SK-N-SH (cell line): Measurements from ENCODE around the gene DNAH5. TPM values are rescaled to one million over a fixed set of nuclear protein-coding genes. Genes with fewer than 3 reads are reported as not detected.

ENCODE experiments used
- CTCF ChIA-PET: fragments of 300-600, 350-600 bp; formaldehyde crosslinking; extraction: SDS; loops from one replicate; lab custom pipeline; 2021; lab: Yijun Ruan, JAX
- POLR2A ChIA-PET: fragments of 350-600 bp; sonication (Branson Sonifier 250); formaldehyde crosslinking; extraction: SDS; loops from one replicate; lab custom pipeline; 2020; ENCODE audit warnings: antibody characterized with exemption, inconsistent platforms; lab: Yijun Ruan, JAX
- DNase-seq: peaks from one replicate; pipeline ENCODE4 v3.0.0; 2012
- H2AFZ ChIP-seq: fragments of 200-600 bp; sonication (generic); 2 replicates; pipeline ENCODE4 v1.8.1; 2016; ENCODE audit warnings: antibody characterized with exemption, mild to moderate bottlenecking, low read depth
- H3F3A ChIP-seq: fragments of 200-600 bp; sonication (generic); replicated peaks from 2 replicates; pipeline ENCODE3; 2016; ENCODE audit warnings: antibody characterized with exemption, mild to moderate bottlenecking; ENCODE audit not compliant: insufficient read depth
- H3K27ac ChIP-seq, 2 experiments: fragments of 200-500 bp in 1 of 2; fragments of 200-600 bp in 1 of 2; sonication (Bioruptor generic) in 1 of 2; sonication (generic), shearing (Covaris generic) in 1 of 2; 2 replicates each; pipeline versions ENCODE4 v1.5.1 to v1.6.1; 2014 to 2016; ENCODE audit warnings: low read depth in 2 of 2, inconsistent platforms in 1 of 2, low read length in 1 of 2, mild to moderate bottlenecking in 1 of 2, mixed read lengths in 1 of 2
- H3K27me3 ChIP-seq: fragments of 200-600 bp; sonication (generic), shearing (Covaris generic); 2 replicates; pipeline ENCODE4 v1.6.1; 2016; ENCODE audit warnings: mixed run types; ENCODE audit not compliant: insufficient read depth
- H3K36me3 ChIP-seq, 2 experiments: fragments of 200-500 bp in 1 of 2; fragments of 200-600 bp in 1 of 2; sonication (Bioruptor generic) in 1 of 2; sonication (generic) in 1 of 2; replicated peaks in 1 of 2; 2 replicates each; pipeline versions ENCODE3 to v1.5.1; 2014 to 2016; ENCODE audit warnings: low read length in 1 of 2, mild to moderate bottlenecking in 1 of 2; ENCODE audit not compliant: insufficient read depth in 2 of 2, control insufficient read depth in 1 of 2
- H3K4me1 ChIP-seq, 2 experiments: fragments of 200-500 bp in 1 of 2; fragments of 200-600 bp in 1 of 2; sonication (Bioruptor generic) in 1 of 2; sonication (generic), shearing (Covaris generic) in 1 of 2; 2 replicates each; pipeline versions ENCODE4 v1.5.1 to v1.6.1; 2014 to 2016; ENCODE audit warnings: low read depth in 1 of 2, low read length in 1 of 2, mixed run types in 1 of 2; ENCODE audit not compliant: insufficient read depth in 2 of 2, control insufficient read depth in 1 of 2
- H3K4me2 ChIP-seq: fragments of 200-600 bp; sonication (generic), shearing (Covaris generic); 2 replicates; pipeline ENCODE4 v1.6.1; 2017; ENCODE audit warnings: mixed run types
- H3K4me3 ChIP-seq, 2 experiments: fragments of 200-500 bp in 1 of 2; fragments of 200-600 bp in 1 of 2; sonication (Bioruptor generic) in 1 of 2; sonication (generic), shearing (Covaris generic) in 1 of 2; 2 replicates each; pipeline versions ENCODE4 v1.5.1 to v1.8.1; 2014 to 2016; ENCODE audit warnings: low read depth in 2 of 2, inconsistent platforms in 1 of 2, low read length in 1 of 2, mild to moderate bottlenecking in 1 of 2, mixed read lengths in 1 of 2, moderate library complexity in 1 of 2
- H3K79me2 ChIP-seq: fragments of 200-600 bp; sonication (generic); 2 replicates; pipeline ENCODE4 v1.8.1; 2017; ENCODE audit warnings: mild to moderate bottlenecking; ENCODE audit not compliant: insufficient read depth
- H3K9ac ChIP-seq: fragments of 200-600 bp; sonication (generic); 2 replicates; pipeline ENCODE4 v1.6.1; 2017; ENCODE audit warnings: mixed run types
- H3K9me2 ChIP-seq: fragments of 200-600 bp; sonication (generic); 2 replicates; pipeline ENCODE4 v1.6.1; 2017; ENCODE audit warnings: mixed run types
- H3K9me3 ChIP-seq: fragments of 200-600 bp; sonication (generic); 2 replicates; pipeline ENCODE4 v1.6.1; 2017; ENCODE audit warnings: mixed run types, mild to moderate bottlenecking, moderate library complexity
- H4K20me1 ChIP-seq: fragments of 200-600 bp; sonication (generic); 2 replicates; pipeline ENCODE4 v1.6.1; 2017; ENCODE audit warnings: mild to moderate bottlenecking, mixed run types; ENCODE audit not compliant: insufficient read depth
- CTCF ChIP-seq: fragments of 200-600 bp; sonication (generic); IDR thresholded peaks from 2 replicates; pipeline ENCODE4 v1.6.1; 2017; ENCODE audit warnings: antibody characterized with exemption, mild to moderate bottlenecking, moderate library complexity
- FOSL2 ChIP-seq: IDR thresholded peaks from 2 replicates; pipeline ENCODE4 v1.4.0; 2012; ENCODE audit warnings: low read depth, mild to moderate bottlenecking, moderate library complexity, borderline replicate concordance
- FOXJ3 ChIP-seq: sonication (generic); formaldehyde crosslinking; IDR thresholded peaks from 2 replicates; pipeline ENCODE4 v1.5.1; 2020; ENCODE audit warnings: mild to moderate bottlenecking, missing genetic modification reagents
- GABPA ChIP-seq: IDR thresholded peaks from 2 replicates; pipeline ENCODE4 v1.4.0; 2012; ENCODE audit warnings: low read depth, mild to moderate bottlenecking
- MEF2A ChIP-seq: IDR thresholded peaks from 2 replicates; pipeline ENCODE4 v1.4.0; 2012; ENCODE audit warnings: low read depth, borderline replicate concordance
- NFIC ChIP-seq: IDR thresholded peaks from 2 replicates; pipeline ENCODE4 v1.4.0; 2012; ENCODE audit warnings: borderline replicate concordance
- RCOR1 ChIP-seq: fragments of 150-350 bp; IDR thresholded peaks from 2 replicates; pipeline ENCODE4 v1.6.1; 2017; ENCODE audit warnings: antibody characterized with exemption, low read length
- REST ChIP-seq: IDR thresholded peaks from 2 replicates; pipeline ENCODE4 v1.6.1; 2012; ENCODE audit warnings: mild to moderate bottlenecking, low read depth, low read length, moderate library complexity
- RFX5 ChIP-seq: IDR thresholded peaks from 2 replicates; pipeline ENCODE4 v1.6.1; 2012; ENCODE audit warnings: mild to moderate bottlenecking, improper control_type of control experiment, low read length
- SIN3A ChIP-seq: IDR thresholded peaks from 2 replicates; pipeline ENCODE4 v1.6.1; 2012; ENCODE audit warnings: low read depth, mild to moderate bottlenecking, low read length, moderate library complexity, borderline replicate concordance
- TAF1 ChIP-seq: IDR thresholded peaks from 2 replicates; pipeline ENCODE4 v1.6.1; 2012; ENCODE audit warnings: low read depth, mild to moderate bottlenecking, low read length, moderate library complexity, borderline replicate concordance
- WGBS: methylation state at CpG from one replicate; pipeline ENCODE4 v1.1.6; 2017; ENCODE audit warnings: low lambda C conversion rate; 5-methylcytosine and 5-hydroxymethylcytosine counted together
- polyA plus RNA-seq, 3 experiments: library from polyadenylated mRNA; depleted of rRNA; stranded (reverse); fragments of >200 nt; gene quantifications; 2 replicates each; pipeline ENCODE4 v1.2.3, GENCODE V29; 2012
- TF ChIP-seq, protein P1 (sequence below): IDR thresholded peaks from 2 replicates; pipeline ENCODE4 v1.4.0; 2012; ENCODE audit warnings: low read depth, borderline replicate concordance
- TF ChIP-seq, protein P2 (sequence below): fragments of 150-350 bp; IDR thresholded peaks from 2 replicates; pipeline ENCODE4 v1.6.1; 2017; ENCODE audit warnings: antibody characterized with exemption, low read length, low read depth, borderline replicate concordance
- TF ChIP-seq, protein P3 (sequence below): IDR thresholded peaks from 2 replicates; pipeline ENCODE4 v1.4.0; 2012; ENCODE audit warnings: low read depth

The DNAH5 gene
- polyA plus RNA-seq, 1 of the 3 experiments (the other 2 are of a cell fraction) = 0.74 TPM

- no peaks in the 10 kb centered on the region for H3K27me3 ChIP-seq
- H2AFZ ChIP-seq = no peak overlapping the region
- DNase-seq = no peak
- no peak overlapping the region for H3K4me2 ChIP-seq
- H3K4me1 ChIP-seq = no peaks in the 10 kb centered on the region
- H3K9me3 ChIP-seq = no peaks in the 10 kb centered on the region
- no peak overlapping the region for H3K4me3 ChIP-seq
- no peaks in the 10 kb centered on the region for H3K36me3 ChIP-seq
- H3F3A ChIP-seq = no peaks in the 10 kb centered on the region
- no peaks in the 10 kb centered on the region for H4K20me1 ChIP-seq
- no peaks in the 10 kb centered on the region; the same call in 1 of the 2 replicates for H3K9me2 ChIP-seq
- H3K9ac ChIP-seq = no peak overlapping the region
- POLR2A ChIA-PET = no interaction called here
- no peak overlapping the region for H3K27ac ChIP-seq
- TF ChIP-seq MEF2A = no peak
- TF ChIP-seq SIN3A = no peak
- TF ChIP-seq REST = no peak
- TF ChIP-seq FOXJ3 (CRISPR knock-in tag) = no peak
- TF ChIP-seq, protein P1, sequence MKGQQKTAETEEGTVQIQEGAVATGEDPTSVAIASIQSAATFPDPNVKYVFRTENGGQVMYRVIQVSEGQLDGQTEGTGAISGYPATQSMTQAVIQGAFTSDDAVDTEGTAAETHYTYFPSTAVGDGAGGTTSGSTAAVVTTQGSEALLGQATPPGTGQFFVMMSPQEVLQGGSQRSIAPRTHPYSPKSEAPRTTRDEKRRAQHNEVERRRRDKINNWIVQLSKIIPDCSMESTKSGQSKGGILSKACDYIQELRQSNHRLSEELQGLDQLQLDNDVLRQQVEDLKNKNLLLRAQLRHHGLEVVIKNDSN = no peak
- TF ChIP-seq NFIC = no peak
- TF ChIP-seq, protein P2, sequence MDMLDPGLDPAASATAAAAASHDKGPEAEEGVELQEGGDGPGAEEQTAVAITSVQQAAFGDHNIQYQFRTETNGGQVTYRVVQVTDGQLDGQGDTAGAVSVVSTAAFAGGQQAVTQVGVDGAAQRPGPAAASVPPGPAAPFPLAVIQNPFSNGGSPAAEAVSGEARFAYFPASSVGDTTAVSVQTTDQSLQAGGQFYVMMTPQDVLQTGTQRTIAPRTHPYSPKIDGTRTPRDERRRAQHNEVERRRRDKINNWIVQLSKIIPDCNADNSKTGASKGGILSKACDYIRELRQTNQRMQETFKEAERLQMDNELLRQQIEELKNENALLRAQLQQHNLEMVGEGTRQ = no peak
- no peak for TF ChIP-seq RCOR1
- TF ChIP-seq, all 33 proteins: peak for 0
- H3K79me2 ChIP-seq = no peaks in the 10 kb centered on the region
- CTCF ChIA-PET = no interaction called here
- 32% methylated on average over 1 of the region's 1 CpG for WGBS
Observed at GRCh38 chr5:13780081-13780480, 164.4 kb downstream of the DNAH5 start.

DNA sequence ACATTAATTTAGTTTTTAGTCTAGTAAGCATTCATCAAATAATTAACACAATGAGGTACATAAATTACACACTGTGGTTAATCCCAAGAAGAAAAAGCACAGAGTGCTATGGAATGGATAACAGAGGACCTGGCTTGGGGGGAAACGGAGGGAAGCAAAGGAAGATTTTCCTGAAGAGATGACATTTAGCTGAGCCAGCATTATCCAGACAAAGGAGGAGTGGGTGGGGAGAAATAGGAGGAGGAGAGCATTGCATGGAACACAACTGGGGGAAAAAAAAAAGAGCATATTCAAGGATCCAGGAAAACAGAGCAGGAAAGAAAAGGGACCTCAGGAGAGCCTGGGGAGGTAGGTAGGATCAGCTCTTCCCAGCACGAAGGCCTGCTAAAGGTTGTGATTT lies 170.8 kb downstream of the DNAH5 start:
- no peaks in the 10 kb centered on the region for H3K4me1 ChIP-seq
- POLR2A ChIA-PET = no interaction called here
- H3K27ac ChIP-seq = no peak overlapping the region
- WGBS = 6% methylated on average over 2 of the region's 2 CpGs
- no peaks in the 10 kb centered on the region for H3K9me3 ChIP-seq
- no peak overlapping the region for H3K4me2 ChIP-seq
- H3K4me3 ChIP-seq = no peak overlapping the region
- no peaks in the 10 kb centered on the region for H3K79me2 ChIP-seq
- H3F3A ChIP-seq = no peaks in the 10 kb centered on the region
- H3K27me3 ChIP-seq = peaks cover 6% of the 10 kb centered on the region; the same call in 1 of the 2 replicates
- no peak for DNase-seq
- no peaks in the 10 kb centered on the region for H3K36me3 ChIP-seq
- no peaks in the 10 kb centered on the region for H4K20me1 ChIP-seq
- no peak overlapping the region for H3K9ac ChIP-seq
- H2AFZ ChIP-seq = no peak overlapping the region
- CTCF ChIA-PET = no interaction called here
- H3K9me2 ChIP-seq = no peaks in the 10 kb centered on the region
- no peak for TF ChIP-seq GABPA
- TF ChIP-seq MEF2A = no peak
- TF ChIP-seq, protein P3, sequence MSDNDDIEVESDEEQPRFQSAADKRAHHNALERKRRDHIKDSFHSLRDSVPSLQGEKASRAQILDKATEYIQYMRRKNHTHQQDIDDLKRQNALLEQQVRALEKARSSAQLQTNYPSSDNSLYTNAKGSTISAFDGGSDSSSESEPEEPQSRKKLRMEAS = no peak
- TF ChIP-seq, protein P2 = no peak
- no peak for TF ChIP-seq FOSL2
- no peak for TF ChIP-seq CTCF
- no peak for TF ChIP-seq RFX5
- no peak for TF ChIP-seq REST
- no peak for TF ChIP-seq TAF1
